GM21825 (cell line): ENCODE results near the gene LRSAM1.
A peak's percentile ranks its signal among the peaks of the same experiment; 100 is the strongest.

Experiments
- ATAC-seq: cut with Tn5 transposase; IDR thresholded peaks from one replicate; pipeline ENCODE4 v1.9.1; 2021; ENCODE audit warnings: mild to moderate bottlenecking, moderate library complexity; ENCODE audit not compliant: unreplicated experiment

Gene LRSAM1

GRCh38 chr9:127450830-127451607 is at the start of gene LRSAM1, which contains the start of gene RPL12:
Gene LRSAM1 (plus strand): TSS chr9:127451510. CDS start chr9:127454528, 3,018 bp downstream.
Gene RPL12 (minus strand): TSS chr9:127451406. CDS start chr9:127451317, 89 bp downstream.
- peak; percentile 55 for ATAC-seq

GRCh38 chr9:127402401-127403090 is 48.8 kb upstream of the LRSAM1 start:
- ATAC-seq, result no peak

- ATAC-seq, result no peak
Measured at GRCh38 chr9:127403507-127404192, 47.7 kb upstream of the LRSAM1 start.

GRCh38 chr9:127404631-127405030 is 46.7 kb upstream of the LRSAM1 start:
- no peak for ATAC-seq

DNA sequence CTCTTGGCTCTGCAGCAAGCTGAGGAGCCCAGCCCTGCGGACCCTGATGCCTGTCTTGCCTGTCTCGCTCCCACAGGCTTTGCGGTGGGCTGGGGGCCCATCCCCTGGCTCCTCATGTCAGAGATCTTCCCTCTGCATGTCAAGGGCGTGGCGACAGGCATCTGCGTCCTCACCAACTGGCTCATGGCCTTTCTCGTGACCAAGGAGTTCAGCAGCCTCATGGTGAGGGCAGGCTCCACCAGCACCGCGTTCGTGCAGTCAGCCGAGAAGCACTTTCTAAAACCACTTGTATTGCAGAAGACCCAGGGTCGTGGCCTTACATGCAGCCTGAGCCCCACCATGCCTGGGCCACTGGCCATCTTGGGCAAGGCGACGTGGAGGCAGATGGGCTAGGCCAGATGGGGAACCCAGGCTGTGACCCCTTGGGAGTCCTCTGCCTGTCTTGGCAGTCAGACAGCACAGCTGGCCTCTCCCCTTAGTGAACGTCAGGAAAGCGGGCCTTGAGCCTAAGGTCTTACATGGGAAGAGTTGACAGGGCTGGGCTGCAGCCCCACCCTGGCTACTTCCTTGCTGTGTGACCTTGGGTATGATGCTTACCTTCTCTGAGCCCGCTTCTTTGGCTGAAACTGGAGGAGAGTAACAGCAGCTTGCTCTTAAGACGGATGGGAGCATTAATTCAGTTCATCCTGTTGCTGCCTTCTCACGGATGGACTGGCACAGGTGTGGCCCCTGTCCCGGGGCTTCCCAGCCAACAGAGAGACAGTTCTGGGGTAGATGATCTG is 45.8 kb upstream of the LRSAM1 start:
- ATAC-seq, result no peak

GRCh38 chr9:127406799-127407491 is 44.4 kb upstream of the LRSAM1 start:
- no peak for ATAC-seq

DNA sequence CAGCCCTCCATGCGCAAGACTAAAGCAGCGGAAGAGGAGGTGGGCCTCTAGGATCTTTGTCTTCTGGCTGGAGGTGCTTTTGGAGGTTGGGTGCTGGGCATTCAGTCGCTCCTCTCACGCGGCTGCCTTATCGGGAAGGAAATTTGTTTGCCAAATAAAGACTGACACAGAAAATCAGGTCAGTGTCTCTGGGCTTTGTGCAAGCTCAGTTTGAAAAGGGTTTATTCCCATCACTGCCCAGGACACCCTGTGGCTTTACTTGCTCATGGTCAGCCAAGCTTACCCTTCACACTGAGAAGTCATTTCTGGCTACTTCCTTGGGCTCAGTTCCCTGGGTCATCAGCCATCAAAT is 43.8 kb upstream of the LRSAM1 start:
- no peak for ATAC-seq

- ATAC-seq, result no peak
Measured at GRCh38 chr9:127411122-127411521, 40.2 kb upstream of the LRSAM1 start.

- no peak for ATAC-seq
Measured at GRCh38 chr9:127415141-127415540, 36.2 kb upstream of the LRSAM1 start.

GRCh38 chr9:127415657-127416056 is 35.7 kb upstream of the LRSAM1 start:
- ATAC-seq, result no peak

GRCh38 chr9:127417131-127418036 is 33.9 kb upstream of the LRSAM1 start:
- no peak for ATAC-seq

DNA sequence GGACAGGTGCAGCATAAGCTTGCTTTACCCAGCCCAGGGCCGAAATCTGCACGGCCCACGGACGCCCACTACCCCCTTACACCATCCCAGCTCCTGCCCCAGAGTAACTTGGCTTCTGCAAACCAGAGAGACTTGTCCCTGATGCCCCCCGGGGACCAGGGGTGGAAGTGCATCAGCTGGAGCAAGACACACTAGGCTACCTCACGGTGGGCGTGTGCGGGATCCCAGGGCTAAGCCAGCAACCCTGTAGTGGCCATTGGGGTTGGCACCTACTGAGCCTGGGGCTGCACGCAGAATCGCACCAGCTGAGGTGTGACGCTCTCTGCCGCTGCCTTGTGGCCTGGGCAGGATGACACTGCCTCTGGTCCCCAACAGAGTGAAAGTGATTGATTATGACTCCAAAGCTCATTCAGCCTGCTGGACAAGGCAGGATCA is 33.3 kb upstream of the LRSAM1 start:
- no peak for ATAC-seq

GRCh38 chr9:127419348-127419747 is 32.0 kb upstream of the LRSAM1 start:
- no peak for ATAC-seq

DNA sequence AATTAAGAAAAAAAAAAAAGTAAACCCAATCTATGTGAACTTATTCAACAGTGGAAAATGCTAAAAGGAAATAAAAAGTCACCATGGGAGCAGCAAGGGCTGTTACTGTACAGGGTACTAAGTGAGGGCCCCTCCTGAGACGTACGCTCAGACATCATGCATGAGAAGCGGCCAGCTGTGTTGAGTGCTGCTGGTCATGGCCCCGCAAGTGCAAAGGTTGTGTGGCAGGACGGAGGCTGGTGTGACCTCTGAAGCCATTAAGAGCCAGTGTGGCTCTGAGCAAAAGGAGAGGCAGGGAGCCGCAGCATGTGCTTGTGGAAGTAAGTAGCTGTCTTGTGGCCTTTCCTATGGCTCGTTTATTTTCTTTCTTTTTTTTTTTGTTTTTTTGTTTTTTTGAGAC is 30.3 kb upstream of the LRSAM1 start:
- ATAC-seq, result no peak

- no peak for ATAC-seq
Measured at GRCh38 chr9:127422133-127422782, 29.1 kb upstream of the LRSAM1 start.

DNA sequence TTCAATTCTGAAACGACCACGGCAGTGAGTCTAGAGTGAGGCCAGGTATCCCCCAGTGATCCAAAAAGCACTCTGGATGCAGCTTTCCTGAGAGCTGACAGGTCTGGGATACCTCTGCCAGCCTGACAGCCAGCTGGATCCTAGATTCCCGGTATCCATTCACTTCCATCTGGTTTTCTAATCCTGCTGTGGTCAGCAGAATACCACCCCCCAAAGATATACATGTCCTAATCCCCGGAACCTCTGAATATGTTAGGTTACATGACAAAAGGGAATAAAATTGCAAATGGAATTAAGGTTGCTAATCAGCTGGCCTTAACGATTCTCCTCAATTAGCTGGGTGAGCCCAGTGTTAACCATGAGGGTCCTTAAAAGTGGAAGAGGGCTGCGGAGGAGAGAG is 28.5 kb upstream of the LRSAM1 start:
- no peak for ATAC-seq

DNA sequence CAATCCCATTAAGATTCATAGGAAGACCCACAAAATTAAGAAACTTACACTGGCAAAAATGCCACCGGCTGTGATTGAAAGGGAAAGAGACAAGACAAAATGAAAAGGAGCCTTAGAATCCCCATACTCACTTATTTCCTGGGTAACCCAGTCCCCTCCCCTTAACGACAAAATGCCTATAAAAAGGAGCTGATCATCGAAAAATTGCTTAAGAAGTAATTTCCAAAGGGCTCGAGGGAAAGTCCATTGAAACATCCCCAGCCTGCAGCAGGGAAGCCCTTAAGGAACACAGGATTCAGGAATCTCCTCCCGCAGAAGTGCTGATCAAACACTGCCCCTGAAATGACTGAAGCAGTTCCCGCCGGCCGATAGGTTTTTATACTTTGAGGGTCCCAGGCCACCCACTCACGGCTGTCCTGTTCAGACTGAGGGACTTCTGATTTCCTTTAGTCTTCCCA is 27.8 kb upstream of the LRSAM1 start:
- no peak for ATAC-seq

DNA sequence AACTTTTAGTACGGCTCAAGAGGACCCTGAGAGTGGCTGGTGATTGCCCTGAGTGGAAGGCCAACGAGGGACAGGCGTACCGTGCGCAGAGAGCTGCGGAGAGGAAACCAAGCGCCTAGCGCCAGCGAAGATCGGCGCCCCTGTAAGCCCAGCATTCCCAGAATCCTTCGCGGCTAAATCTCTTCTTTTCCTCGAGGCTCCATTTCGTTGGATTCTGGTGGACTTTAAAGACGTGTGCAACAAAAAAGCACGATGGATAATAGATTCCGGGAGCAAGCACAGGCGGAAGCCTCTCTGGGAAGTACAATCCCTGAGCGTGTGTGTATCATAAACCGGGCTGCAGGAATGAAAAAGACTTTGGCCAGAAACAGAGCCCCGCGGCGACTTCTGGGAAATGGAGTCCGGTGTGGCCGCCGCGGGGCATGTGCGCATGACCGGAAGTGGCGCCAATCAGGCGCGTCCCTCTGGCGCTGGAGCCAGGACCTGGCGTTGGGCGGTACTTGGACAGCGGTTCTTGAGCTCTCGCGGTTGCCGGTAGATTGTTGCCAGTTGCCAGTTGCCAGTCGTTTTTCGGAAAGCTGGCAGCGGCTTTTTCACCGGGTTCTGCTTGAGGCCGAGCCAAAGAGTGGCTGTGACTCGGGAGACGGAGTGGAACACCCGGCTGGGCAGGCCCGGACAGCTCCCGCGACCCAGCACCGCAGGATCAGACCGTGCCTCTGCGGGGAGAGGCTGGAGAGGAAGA is 27.2 kb upstream of the LRSAM1 start, which contains the start of gene ZNF79:
Gene ZNF79 (plus strand): TSS at position 449 of the 742 bp plus-strand sequence. CDS start 406 bp downstream, outside the sequence.
- peak; percentile 85 for ATAC-seq
